ENCODE data around the gene LMBR1L. TPM values are rescaled to one million over a fixed set of nuclear protein-coding genes. Genes with fewer than 3 reads are reported as not detected.

LMBR1L gene
- total and polyA plus RNA-seq, 2 of the 13 experiments (the other 11 are each of a cell fraction or from before 2014, with no cell fraction given): 12.2 to 65.9 TPM

- TF ChIP-seq SRY (CRISPR knock-in tag; IDR thresholded peaks at IDR 0.05): peak; percentile 55; the same call in 1 of the 2 replicates
- peak; percentile 97 for TF ChIP-seq THAP11 (CRISPR knock-in tag; IDR thresholded peaks at IDR 0.05)
- TF ChIP-seq ZBTB21 (CRISPR knock-in tag; IDR thresholded peaks at IDR 0.05): no peak
- TF ChIP-seq NFYC (CRISPR knock-in tag; IDR thresholded peaks at IDR 0.05): peak; percentile 43; the same call in 1 of the 2 replicates
- TF ChIP-seq TBX3 (IDR thresholded peaks at IDR 0.05; ENCODE audit: borderline replicate concordance): no peak; the same call in 1 of the 2 replicates
- TF ChIP-seq ZNF430 (CRISPR knock-in tag; IDR thresholded peaks at IDR 0.05): peak; percentile 71
- TF ChIP-seq ZNF598 (CRISPR knock-in tag; IDR thresholded peaks at IDR 0.05; ENCODE audit: borderline replicate concordance): peak; percentile 90; the same call in 1 of the 2 replicates
- TF ChIP-seq CHD4 (IDR thresholded peaks at IDR 0.05; ENCODE audit: borderline replicate concordance, low read length): no peak
- peak; percentile 75 for TF ChIP-seq HOXA9 (CRISPR knock-in tag; IDR thresholded peaks at IDR 0.05; ENCODE audit: borderline replicate concordance)
- TF ChIP-seq, protein P1, sequence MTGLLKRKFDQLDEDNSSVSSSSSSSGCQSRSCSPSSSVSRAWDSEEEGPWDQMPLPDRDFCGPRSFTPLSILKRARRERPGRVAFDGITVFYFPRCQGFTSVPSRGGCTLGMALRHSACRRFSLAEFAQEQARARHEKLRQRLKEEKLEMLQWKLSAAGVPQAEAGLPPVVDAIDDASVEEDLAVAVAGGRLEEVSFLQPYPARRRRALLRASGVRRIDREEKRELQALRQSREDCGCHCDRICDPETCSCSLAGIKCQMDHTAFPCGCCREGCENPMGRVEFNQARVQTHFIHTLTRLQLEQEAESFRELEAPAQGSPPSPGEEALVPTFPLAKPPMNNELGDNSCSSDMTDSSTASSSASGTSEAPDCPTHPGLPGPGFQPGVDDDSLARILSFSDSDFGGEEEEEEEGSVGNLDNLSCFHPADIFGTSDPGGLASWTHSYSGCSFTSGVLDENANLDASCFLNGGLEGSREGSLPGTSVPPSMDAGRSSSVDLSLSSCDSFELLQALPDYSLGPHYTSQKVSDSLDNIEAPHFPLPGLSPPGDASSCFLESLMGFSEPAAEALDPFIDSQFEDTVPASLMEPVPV (CRISPR knock-in tag; IDR thresholded peaks at IDR 0.05): peak; percentile 87; the same call in 1 of the 2 replicates
- TF ChIP-seq SRSF9 (IDR thresholded peaks at IDR 0.05; ENCODE audit: borderline replicate concordance, insufficient read depth, low read depth, low read length, poor library complexity, severe bottlenecking): no peak
- no peak; the same call in 1 of the 2 replicates for TF ChIP-seq ZNF660 (CRISPR knock-in tag; IDR thresholded peaks at IDR 0.05; ENCODE audit: borderline replicate concordance, low read depth)
- peak; percentile 88; the same call in 1 of the 2 replicates for TF ChIP-seq KDM5B (CRISPR knock-in tag; IDR thresholded peaks at IDR 0.05; ENCODE audit: borderline replicate concordance)
- TF ChIP-seq TGIF2 (CRISPR knock-in tag; IDR thresholded peaks at IDR 0.05): peak; percentile 89
- no peak for TF ChIP-seq HMGA1 (CRISPR knock-in tag; conservative IDR thresholded peaks at IDR 0.05)
- peak; percentile 97 for TF ChIP-seq XRCC5 (optimal IDR thresholded peaks at IDR 0.05; ENCODE audit: low read length)
- TF ChIP-seq NFE2 (CRISPR knock-in tag; IDR thresholded peaks at IDR 0.05): peak; percentile 89
- TF ChIP-seq ZNF235 (CRISPR knock-in tag; IDR thresholded peaks at IDR 0.05; ENCODE audit: borderline replicate concordance): no peak
- TF ChIP-seq PAF1 (CRISPR knock-in tag; IDR thresholded peaks at IDR 0.05): no peak
- peak; percentile 24; the same call in 1 of the 2 replicates for TF ChIP-seq ZNF460 (CRISPR knock-in tag; IDR thresholded peaks at IDR 0.05; ENCODE audit: borderline replicate concordance)
- TF ChIP-seq RORA (CRISPR knock-in tag; IDR thresholded peaks at IDR 0.05): no peak
- peak; percentile 97; the same call in 1 of the 2 replicates for TF ChIP-seq ZFP91 (CRISPR knock-in tag; IDR thresholded peaks at IDR 0.05; ENCODE audit: borderline replicate concordance)
- no peak for TF ChIP-seq PLRG1 (conservative IDR thresholded peaks at IDR 0.05)
- TF ChIP-seq ZKSCAN8 (CRISPR knock-in tag; IDR thresholded peaks at IDR 0.05; ENCODE audit: borderline replicate concordance): 0 out of 2 replicates have a peak, but pooled peaks have one; percentile 31
- TF ChIP-seq ZNF607 (CRISPR knock-in tag; IDR thresholded peaks at IDR 0.05; ENCODE audit: borderline replicate concordance): peak; percentile 82; the same call in 1 of the 2 replicates
- TF ChIP-seq NFIB (CRISPR knock-in tag; IDR thresholded peaks at IDR 0.05; ENCODE audit: borderline replicate concordance): no peak
- 0 out of 2 replicates have a peak, but pooled peaks have one; percentile 67 for TF ChIP-seq ZBTB42 (CRISPR knock-in tag; IDR thresholded peaks at IDR 0.05)
- no peak for TF ChIP-seq MBD4 (IDR thresholded peaks at IDR 0.05; ENCODE audit: borderline replicate concordance, low read length)
Measured at GRCh38 chr12:49060237-49061156, 50.1 kb downstream of the LMBR1L start, which contains the start of gene KMT2D (continued).
